Daoy (cell line): ENCODE data around the gene SLC12A4. TPM values are rescaled to one million over a fixed set of nuclear protein-coding genes. Genes with fewer than 3 reads are reported as not detected.
"Not testable (repeated sequence)": the region's sequence is repeated elsewhere in the genome, so short reads cannot be mapped to it uniquely, and the experiment has no call there.

Source experiments
- DNase-seq: peaks from one replicate; pipeline ENCODE4 v3.0.0-alpha.2; 2015; ENCODE audit warnings: low read depth
- total RNA-seq: library from RNA; depleted of rRNA; stranded (reverse); fragments of >200 nt; shearing (Covaris generic); gene quantifications from 2 replicates; pipeline ENCODE4 v1.2.3, GENCODE V29; 2014

Gene SLC12A4
- total RNA-seq, 1 experiment from 2014 or later: 13.5 TPM

GRCh38 chr16:67927131-67927941, 41.1 kb downstream of the SLC12A4 start:
- DNase-seq: no peak

- DNase-seq: peak; percentile 50
Observed at GRCh38 chr16:67926181-67926750, 42.2 kb downstream of the SLC12A4 start.

- DNase-seq: no peak
Observed at GRCh38 chr16:67924140-67924906, 44.1 kb downstream of the SLC12A4 start.

GRCh38 chr16:67923414-67924116, 44.9 kb downstream of the SLC12A4 start:
- no peak for DNase-seq

- DNase-seq: no peak
Observed at GRCh38 chr16:67922740-67923139, 45.7 kb downstream of the SLC12A4 start.

GRCh38 chr16:67922221-67922620, 46.2 kb downstream of the SLC12A4 start:
- no peak for DNase-seq

- no peak for DNase-seq
Observed at GRCh38 chr16:67919622-67920221, 48.7 kb downstream of the SLC12A4 start.

GRCh38 chr16:67917852-67918236, 50.6 kb downstream of the SLC12A4 start:
- DNase-seq: peak; percentile 75

GRCh38 chr16:67917140-67917851, 51.1 kb downstream of the SLC12A4 start:
- no peak for DNase-seq

- DNase-seq: no peak
Observed at GRCh38 chr16:67915831-67916723, 52.4 kb downstream of the SLC12A4 start.

- not testable (repeated sequence) for DNase-seq
Observed at GRCh38 chr16:67915496-67915769, 53.0 kb downstream of the SLC12A4 start.

- DNase-seq: no peak
Observed at GRCh38 chr16:67914758-67915495, 53.5 kb downstream of the SLC12A4 start.

- no peak for DNase-seq
Observed at GRCh38 chr16:67910158-67910557, 58.3 kb downstream of the SLC12A4 start.

- no peak for DNase-seq
Observed at GRCh38 chr16:67909056-67909742, 59.2 kb downstream of the SLC12A4 start.

- no peak for DNase-seq
Observed at GRCh38 chr16:67907397-67908180, 60.8 kb downstream of the SLC12A4 start.

GRCh38 chr16:67902831-67903230, 65.6 kb downstream of the SLC12A4 start:
- no peak for DNase-seq

GRCh38 chr16:67901734-67902133, 66.7 kb downstream of the SLC12A4 start:
- DNase-seq: no peak

- DNase-seq: no peak
Observed at GRCh38 chr16:67897231-67897630, 71.2 kb downstream of the SLC12A4 start.
